Measurements from ENCODE around the gene SFXN3.

- TF ChIP-seq, protein P1, sequence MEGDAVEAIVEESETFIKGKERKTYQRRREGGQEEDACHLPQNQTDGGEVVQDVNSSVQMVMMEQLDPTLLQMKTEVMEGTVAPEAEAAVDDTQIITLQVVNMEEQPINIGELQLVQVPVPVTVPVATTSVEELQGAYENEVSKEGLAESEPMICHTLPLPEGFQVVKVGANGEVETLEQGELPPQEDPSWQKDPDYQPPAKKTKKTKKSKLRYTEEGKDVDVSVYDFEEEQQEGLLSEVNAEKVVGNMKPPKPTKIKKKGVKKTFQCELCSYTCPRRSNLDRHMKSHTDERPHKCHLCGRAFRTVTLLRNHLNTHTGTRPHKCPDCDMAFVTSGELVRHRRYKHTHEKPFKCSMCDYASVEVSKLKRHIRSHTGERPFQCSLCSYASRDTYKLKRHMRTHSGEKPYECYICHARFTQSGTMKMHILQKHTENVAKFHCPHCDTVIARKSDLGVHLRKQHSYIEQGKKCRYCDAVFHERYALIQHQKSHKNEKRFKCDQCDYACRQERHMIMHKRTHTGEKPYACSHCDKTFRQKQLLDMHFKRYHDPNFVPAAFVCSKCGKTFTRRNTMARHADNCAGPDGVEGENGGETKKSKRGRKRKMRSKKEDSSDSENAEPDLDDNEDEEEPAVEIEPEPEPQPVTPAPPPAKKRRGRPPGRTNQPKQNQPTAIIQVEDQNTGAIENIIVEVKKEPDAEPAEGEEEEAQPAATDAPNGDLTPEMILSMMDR (IDR thresholded peaks at IDR 0.05; ENCODE audit: control extremely low read depth in 1 of 3, insufficient read depth in 1 of 3, low read depth in 1 of 3, low read length in 3 of 3), result no peak
- TF ChIP-seq SP1 (IDR thresholded peaks at IDR 0.05; ENCODE audit: low read depth, low read length) (no peak), ZNF274 (IDR thresholded peaks at IDR 0.05; ENCODE audit: borderline replicate concordance, extremely low read depth, low read length) (no peak), TEAD4 (IDR thresholded peaks at IDR 0.05; ENCODE audit: low read depth, low read length) (no peak), EP300 (IDR thresholded peaks at IDR 0.05; ENCODE audit: borderline replicate concordance in 1 of 2, low read depth in 2 of 2, low read length in 2 of 2) (no peak)
Observed at GRCh38 chr10:101085846-101086245, 54.8 kb downstream of the SFXN3 start.

Data from H1 (cell line).